Esophagus muscularis mucosa (tissue), 4 donors: ENCODE measurements around the gene PCID2. TPM values are rescaled to one million over a fixed set of nuclear protein-coding genes. Genes with fewer than 3 reads are reported as not detected.

Experiments used
- DNase-seq: peaks from one replicate; pipeline ENCODE4 v3.0.0-alpha.2; 2017; ENCODE audit errors: extremely low spot score
- H3K27ac ChIP-seq, 4 donors: fragments of 200-600 bp; sonication (generic); replicated peaks in 1 of 4; 1 replicate in 3 of 4; 2 replicates in 1 of 4; pipeline ENCODE4 v1.5.1; 2016 to 2019; ENCODE audit warnings: mild to moderate bottlenecking in 1 of 4
- H3K27me3 ChIP-seq, 4 donors: fragments of 200-600 bp; sonication (generic); one replicate each; pipeline versions ENCODE4 v1.5.1 to v1.6.0; 2016 to 2019
- H3K36me3 ChIP-seq, 4 donors: fragments of 200-600 bp; sonication (generic); one replicate each; pipeline ENCODE4 v1.5.1; 2016 to 2019
- H3K4me1 ChIP-seq, 4 donors: fragments of 200-600 bp; sonication (generic); one replicate each; pipeline ENCODE4 v1.5.1; 2016 to 2019
- H3K4me3 ChIP-seq, 4 donors: fragments of 200-600 bp; sonication (generic); 1 replicate in 2 of 4; 2 replicates in 2 of 4; pipeline ENCODE4 v1.5.1; 2016 to 2019; ENCODE audit warnings: mild to moderate bottlenecking in 4 of 4, moderate library complexity in 1 of 4
- H3K9me3 ChIP-seq, 4 donors: fragments of 200-600 bp; sonication (generic); 1 replicate in 3 of 4; 2 replicates in 1 of 4; pipeline ENCODE4 v1.5.1; 2016 to 2019
- EP300 ChIP-seq: sonication (generic); formaldehyde crosslinking; IDR thresholded peaks from one replicate; pipeline ENCODE4 v1.6.1; 2017; ENCODE audit warnings: antibody characterized with exemption
- POLR2A ChIP-seq: fragments of 450-650 bp; IDR thresholded peaks from one replicate; pipeline ENCODE4 v1.6.1; 2017; ENCODE audit warnings: antibody characterized with exemption, moderate library complexity, mild to moderate bottlenecking, low read depth
- POLR2AphosphoS5 ChIP-seq, 2 donors: sonication (generic); formaldehyde crosslinking; IDR thresholded peaks; one replicate each; pipeline ENCODE4 v1.6.1; 2017; ENCODE audit warnings: antibody characterized with exemption in 2 of 2
- WGBS: methylation state at CpG from one replicate; pipeline ENCODE4 v1.1.5; 2018; 5-methylcytosine and 5-hydroxymethylcytosine counted together
- intact Hi-C: fragments of 100-400 bp; cut with DNase I; formaldehyde crosslinking; loops from one replicate; pipeline ENCODE4 v1.15.1; 2023
- total RNA-seq, 4 donors: library from RNA; depleted of rRNA; stranded (reverse); fragments of >200 nt; gene quantifications; one replicate each; pipeline versions ENCODE4 v1.1.0 to v1.2.1, GENCODE V29; 2016
- TF ChIP-seq, protein P1 (sequence below), 3 experiments: fragments of 200-600 bp in 2 of 3; fragments of 450-650 bp in 1 of 3; sonication (generic) in 2 of 3; IDR thresholded peaks; one replicate each; pipeline ENCODE4 v1.5.1; 2017 to 2019; ENCODE audit warnings: antibody characterized with exemption in 3 of 3, mild to moderate bottlenecking in 2 of 3, moderate library complexity in 1 of 3

The PCID2 gene
- total RNA-seq, 4 donors from 2014 or later: 34.5 to 46.9 (median 42.3) TPM

DNA sequence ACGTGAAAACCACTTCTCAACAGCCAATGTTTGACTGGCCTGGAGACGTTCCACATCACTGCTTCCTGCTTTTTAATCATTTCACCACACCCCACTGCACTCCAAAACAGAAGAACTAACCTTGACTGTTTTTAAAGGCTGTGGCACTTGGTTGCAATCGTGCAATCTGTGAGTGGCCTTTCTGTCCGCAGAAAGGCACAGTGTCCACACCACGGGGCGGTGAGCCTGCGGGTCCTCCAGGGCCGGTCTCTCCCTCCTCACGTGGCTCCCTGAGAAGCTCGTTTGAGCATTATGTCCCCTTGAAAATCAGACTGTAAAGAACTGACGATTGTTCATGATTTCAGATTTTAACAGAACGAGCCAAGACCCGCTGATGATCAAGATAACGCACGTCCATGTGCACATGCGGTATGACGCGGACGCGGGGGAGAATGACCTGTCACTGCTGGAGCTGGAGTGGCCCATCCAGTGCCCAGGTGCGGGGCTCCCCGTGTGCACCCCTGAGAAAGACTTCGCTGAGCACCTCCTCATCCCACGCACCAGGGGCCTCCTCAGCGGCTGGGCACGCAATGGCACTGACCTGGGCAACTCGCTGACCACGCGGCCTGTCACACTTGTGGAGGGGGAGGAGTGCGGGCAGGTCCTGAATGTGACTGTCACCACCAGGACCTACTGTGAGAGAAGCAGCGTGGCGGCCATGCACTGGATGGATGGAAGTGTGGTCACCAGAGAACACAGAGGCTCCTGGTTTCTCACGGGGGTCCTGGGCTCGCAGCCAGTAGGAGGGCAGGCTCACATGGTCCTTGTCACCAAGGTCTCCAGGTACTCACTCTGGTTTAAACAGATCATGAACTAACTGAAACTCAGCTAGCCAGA lies 37.0 kb downstream of the PCID2 start:
- Histone ChIP-seq H3K27me3 (no peaks in the 10 kb centered on the region), H3K9me3 (no peaks in the 10 kb centered on the region), H3K4me3 (no peak overlapping the region), H3K4me1 (peaks cover 0 to 3% (median 0%) of the 10 kb centered on the region in 4 donors), H3K36me3 (peaks cover 12 to 70% (median 38%) of the 10 kb centered on the region in 4 donors), H3K27ac (no peak overlapping the region)
- DNase-seq: no peak
- intact Hi-C loops: no loop called here
- 92% methylated on average over 26 of the region's 34 CpGs for WGBS
- TF ChIP-seq POLR2A (no peak), POLR2AphosphoS5 (IDR thresholded peaks at IDR 0.05) (no peak), EP300 (no peak)
- TF ChIP-seq, protein P1, sequence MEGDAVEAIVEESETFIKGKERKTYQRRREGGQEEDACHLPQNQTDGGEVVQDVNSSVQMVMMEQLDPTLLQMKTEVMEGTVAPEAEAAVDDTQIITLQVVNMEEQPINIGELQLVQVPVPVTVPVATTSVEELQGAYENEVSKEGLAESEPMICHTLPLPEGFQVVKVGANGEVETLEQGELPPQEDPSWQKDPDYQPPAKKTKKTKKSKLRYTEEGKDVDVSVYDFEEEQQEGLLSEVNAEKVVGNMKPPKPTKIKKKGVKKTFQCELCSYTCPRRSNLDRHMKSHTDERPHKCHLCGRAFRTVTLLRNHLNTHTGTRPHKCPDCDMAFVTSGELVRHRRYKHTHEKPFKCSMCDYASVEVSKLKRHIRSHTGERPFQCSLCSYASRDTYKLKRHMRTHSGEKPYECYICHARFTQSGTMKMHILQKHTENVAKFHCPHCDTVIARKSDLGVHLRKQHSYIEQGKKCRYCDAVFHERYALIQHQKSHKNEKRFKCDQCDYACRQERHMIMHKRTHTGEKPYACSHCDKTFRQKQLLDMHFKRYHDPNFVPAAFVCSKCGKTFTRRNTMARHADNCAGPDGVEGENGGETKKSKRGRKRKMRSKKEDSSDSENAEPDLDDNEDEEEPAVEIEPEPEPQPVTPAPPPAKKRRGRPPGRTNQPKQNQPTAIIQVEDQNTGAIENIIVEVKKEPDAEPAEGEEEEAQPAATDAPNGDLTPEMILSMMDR (IDR thresholded peaks at IDR 0.05): no peak

DNA sequence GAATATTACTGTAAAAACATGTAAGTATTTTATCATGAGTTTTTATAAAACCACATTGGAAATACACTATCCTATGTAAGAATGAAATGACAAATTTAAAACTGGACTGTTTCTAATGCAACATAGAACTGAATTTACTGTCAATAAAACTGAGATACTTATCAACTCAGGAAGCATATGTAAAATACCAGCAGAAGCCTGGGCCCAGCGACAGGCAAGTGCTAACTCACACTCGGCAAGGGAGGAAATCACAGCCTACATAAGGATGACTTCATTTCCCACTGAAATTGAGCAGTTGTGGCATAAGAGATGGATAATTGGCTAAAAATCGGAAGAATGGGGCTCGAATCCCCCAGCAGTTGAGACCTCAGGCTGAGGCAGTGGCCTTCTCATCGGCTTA lies 38.0 kb downstream of the PCID2 start:
- intact Hi-C loops: no loop called here
- Histone ChIP-seq H3K27ac (no peak overlapping the region), H3K36me3 (peaks cover 5 to 60% (median 28%) of the 10 kb centered on the region in 4 donors), H3K9me3 (no peaks in the 10 kb centered on the region), H3K27me3 (no peaks in the 10 kb centered on the region), H3K4me1 (peaks cover 0 to 3% (median 0%) of the 10 kb centered on the region in 4 donors), H3K4me3 (no peak overlapping the region)
- no peak for DNase-seq
- TF ChIP-seq, protein P1 (IDR thresholded peaks at IDR 0.05): no peak
- no peak for TF ChIP-seq POLR2AphosphoS5 (IDR thresholded peaks at IDR 0.05)
- no peak for TF ChIP-seq POLR2A
- no peak for TF ChIP-seq EP300
- WGBS: 73% methylated on average over 5 of the region's 5 CpGs

GRCh38 chr13:113169277-113170272 lies 38.9 kb downstream of the PCID2 start:
- peaks cover 0 to 3% (median 0%) of the 10 kb centered on the region in 4 donors for H3K4me1 ChIP-seq
- H3K9me3 ChIP-seq: no peaks in the 10 kb centered on the region
- no peak for TF ChIP-seq POLR2A
- no peak for TF ChIP-seq EP300
- TF ChIP-seq, protein P1 (IDR thresholded peaks at IDR 0.05): no peak
- no peak overlapping the region for H3K27ac ChIP-seq
- WGBS: 92% methylated on average over 13 of the region's 13 CpGs
- intact Hi-C loops: no loop called here
- no peak overlapping the region for H3K4me3 ChIP-seq
- no peak for DNase-seq
- H3K36me3 ChIP-seq: peaks cover 0 to 50% (median 19%) of the 10 kb centered on the region in 4 donors
- no peaks in the 10 kb centered on the region for H3K27me3 ChIP-seq

- TF ChIP-seq POLR2A (no peak), EP300 (no peak), POLR2AphosphoS5 (IDR thresholded peaks at IDR 0.05) (no peak)
- TF ChIP-seq, protein P1 (IDR thresholded peaks at IDR 0.05): no peak
- Histone ChIP-seq H3K4me3 (no peak overlapping the region), H3K36me3 (peaks cover 0 to 41% (median 17%) of the 10 kb centered on the region in 4 donors), H3K9me3 (no peaks in the 10 kb centered on the region), H3K4me1 (peaks cover 0 to 3% (median 0%) of the 10 kb centered on the region in 4 donors), H3K27me3 (peaks cover 0 to 8% (median 2%) of the 10 kb centered on the region in 4 donors), H3K27ac (no peak overlapping the region)
- 93% methylated on average over 7 of the region's 7 CpGs for WGBS
- intact Hi-C loops: no loop called here
- DNase-seq: no peak
Observed at GRCh38 chr13:113168211-113168610, 40.3 kb downstream of the PCID2 start.
